Peyer's patch (tissue), 4 donors: ENCODE results near the gene RGS3. TPM values are rescaled to one million over a fixed set of nuclear protein-coding genes. Genes with fewer than 3 reads are reported as not detected.

Source experiments
- DNase-seq, 3 donors: peaks; one replicate each; pipeline ENCODE4 v3.0.0-alpha.2; 2017 to 2019
- H3K27ac ChIP-seq, 4 donors: fragments of 200-600 bp; sonication (generic); one replicate each; pipeline ENCODE4 v1.5.1; 2016 to 2019
- H3K27me3 ChIP-seq, 2 donors: fragments of 200-600 bp; sonication (generic); one replicate each; pipeline ENCODE4 v1.5.1; 2019
- H3K36me3 ChIP-seq, 3 donors: fragments of 200-600 bp; sonication (generic); one replicate each; pipeline ENCODE4 v1.5.1; 2016 to 2019
- H3K4me1 ChIP-seq, 4 donors: fragments of 200-600 bp; sonication (generic); one replicate each; pipeline ENCODE4 v1.5.1; 2016 to 2019
- H3K4me3 ChIP-seq, 4 donors: fragments of 200-600 bp; sonication (generic); 1 replicate in 3 of 4; 2 replicates in 1 of 4; pipeline ENCODE4 v1.5.1; 2016 to 2019; ENCODE audit warnings: mild to moderate bottlenecking in 1 of 4
- H3K9me3 ChIP-seq, 4 donors: fragments of 200-600 bp; sonication (generic); one replicate each; pipeline ENCODE4 v1.5.1; 2016 to 2019; ENCODE audit warnings: mild to moderate bottlenecking in 1 of 4
- POLR2A ChIP-seq, 2 donors: fragments of 450-650 bp; IDR thresholded peaks; one replicate each; pipeline ENCODE4 v1.5.1; 2017; ENCODE audit warnings: antibody characterized with exemption in 2 of 2, mild to moderate bottlenecking in 2 of 2, moderate library complexity in 2 of 2
- total RNA-seq, 4 donors: library from RNA; depleted of rRNA; stranded (reverse); fragments of >200 nt; gene quantifications; one replicate each; pipeline ENCODE4 v1.1.0, GENCODE V29; 2016
- TF ChIP-seq, protein P1 (sequence below), 6 experiments: fragments of 450-650 bp in 4 of 6; fragments of 200-600 bp in 2 of 6; sonication (generic) in 1 of 6; IDR thresholded peaks; one replicate each; pipeline ENCODE4 v1.5.1; 2017 to 2019; ENCODE audit warnings: antibody characterized with exemption in 6 of 6, mild to moderate bottlenecking in 3 of 6, moderate library complexity in 1 of 6

The RGS3 gene
- total RNA-seq, 4 donors from 2014 or later, result 55.3 to 113 (median 88.6) TPM

DNA sequence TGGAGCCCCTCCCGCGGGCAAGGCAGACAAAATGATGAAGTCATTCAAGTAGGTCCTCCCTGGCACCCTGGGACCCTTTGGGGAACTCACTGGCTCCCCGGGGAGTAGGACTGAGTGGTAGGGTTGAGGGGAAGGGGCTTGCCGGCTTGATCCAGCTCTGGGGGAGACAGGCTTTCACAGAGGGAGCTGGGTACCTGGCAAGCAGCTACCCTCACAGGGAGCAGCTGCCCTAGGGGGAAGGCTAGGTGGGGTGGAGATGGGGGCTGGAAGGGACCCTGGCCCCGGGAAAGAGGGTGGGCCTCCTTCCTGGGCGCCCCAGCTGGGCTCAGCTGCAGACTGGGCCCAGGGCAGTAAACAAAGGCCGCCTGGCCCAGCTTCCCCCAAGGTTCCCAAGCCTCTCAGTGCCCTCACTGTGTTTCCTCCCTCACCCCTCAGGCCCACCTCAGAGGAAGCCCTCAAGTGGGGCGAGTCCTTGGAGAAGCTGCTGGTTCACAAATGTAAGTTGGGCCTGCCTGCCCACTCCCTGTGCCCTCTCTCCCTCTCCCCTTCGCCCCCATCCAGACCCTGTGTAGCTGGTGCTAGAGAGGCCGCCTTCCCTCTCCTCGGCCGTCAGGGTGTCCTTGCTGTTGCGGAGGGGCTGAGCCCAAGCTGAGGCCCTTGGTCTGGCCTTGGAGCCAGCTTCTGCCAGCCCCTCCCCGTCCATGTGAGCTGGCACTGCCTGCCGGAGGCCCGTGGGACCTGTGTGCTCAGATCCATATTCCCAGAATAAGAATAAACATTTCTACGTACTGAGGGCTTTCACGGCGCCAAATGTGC lies 131.2 kb downstream of the RGS3 start:
- H3K4me3 ChIP-seq, result peak overlapping the region; percentile 3 to 50 (median 36)
- H3K9me3 ChIP-seq, result no peaks in the 10 kb centered on the region
- peaks cover 0 to 14% (median 0%) of the 10 kb centered on the region in 4 donors for H3K4me1 ChIP-seq
- peak in 1 of 3 donors; percentile 44 for DNase-seq
- peak overlapping the region in 3 of 4 donors; percentile 55 to 71 (median 67) for H3K27ac ChIP-seq
- no peaks in the 10 kb centered on the region for H3K27me3 ChIP-seq
- TF ChIP-seq, protein P1, sequence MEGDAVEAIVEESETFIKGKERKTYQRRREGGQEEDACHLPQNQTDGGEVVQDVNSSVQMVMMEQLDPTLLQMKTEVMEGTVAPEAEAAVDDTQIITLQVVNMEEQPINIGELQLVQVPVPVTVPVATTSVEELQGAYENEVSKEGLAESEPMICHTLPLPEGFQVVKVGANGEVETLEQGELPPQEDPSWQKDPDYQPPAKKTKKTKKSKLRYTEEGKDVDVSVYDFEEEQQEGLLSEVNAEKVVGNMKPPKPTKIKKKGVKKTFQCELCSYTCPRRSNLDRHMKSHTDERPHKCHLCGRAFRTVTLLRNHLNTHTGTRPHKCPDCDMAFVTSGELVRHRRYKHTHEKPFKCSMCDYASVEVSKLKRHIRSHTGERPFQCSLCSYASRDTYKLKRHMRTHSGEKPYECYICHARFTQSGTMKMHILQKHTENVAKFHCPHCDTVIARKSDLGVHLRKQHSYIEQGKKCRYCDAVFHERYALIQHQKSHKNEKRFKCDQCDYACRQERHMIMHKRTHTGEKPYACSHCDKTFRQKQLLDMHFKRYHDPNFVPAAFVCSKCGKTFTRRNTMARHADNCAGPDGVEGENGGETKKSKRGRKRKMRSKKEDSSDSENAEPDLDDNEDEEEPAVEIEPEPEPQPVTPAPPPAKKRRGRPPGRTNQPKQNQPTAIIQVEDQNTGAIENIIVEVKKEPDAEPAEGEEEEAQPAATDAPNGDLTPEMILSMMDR (IDR thresholded peaks at IDR 0.05), result no peak
- no peak for TF ChIP-seq POLR2A (IDR thresholded peaks at IDR 0.05)
- peaks cover 0 to 57% (median 0%) of the 10 kb centered on the region in 3 donors for H3K36me3 ChIP-seq

GRCh38 chr9:113596616-113597320 lies 133.2 kb downstream of the RGS3 start:
- H3K9me3 ChIP-seq, result no peaks in the 10 kb centered on the region
- H3K4me3 ChIP-seq, result no peak overlapping the region
- no peak overlapping the region for H3K27ac ChIP-seq
- H3K36me3 ChIP-seq, result peaks cover 0 to 52% (median 0%) of the 10 kb centered on the region in 3 donors
- no peaks in the 10 kb centered on the region for H3K27me3 ChIP-seq
- no peak for DNase-seq
- H3K4me1 ChIP-seq, result peaks cover 0 to 14% (median 0%) of the 10 kb centered on the region in 4 donors
- TF ChIP-seq, protein P1 (IDR thresholded peaks at IDR 0.05), result no peak
- TF ChIP-seq POLR2A (IDR thresholded peaks at IDR 0.05), result no peak

- Histone ChIP-seq H3K9me3 (no peaks in the 10 kb centered on the region), H3K4me1 (peaks cover 0 to 18% (median 0%) of the 10 kb centered on the region in 4 donors), H3K27me3 (no peaks in the 10 kb centered on the region), H3K27ac (no peak overlapping the region), H3K36me3 (peaks cover 0 to 45% (median 0%) of the 10 kb centered on the region in 3 donors), H3K4me3 (no peak overlapping the region)
- peak in 1 of 3 donors; percentile 35 for DNase-seq
- TF ChIP-seq, protein P1 (IDR thresholded peaks at IDR 0.05), result no peak
- no peak for TF ChIP-seq POLR2A (IDR thresholded peaks at IDR 0.05)
Measured at GRCh38 chr9:113597390-113598241, 134.1 kb downstream of the RGS3 start.

DNA sequence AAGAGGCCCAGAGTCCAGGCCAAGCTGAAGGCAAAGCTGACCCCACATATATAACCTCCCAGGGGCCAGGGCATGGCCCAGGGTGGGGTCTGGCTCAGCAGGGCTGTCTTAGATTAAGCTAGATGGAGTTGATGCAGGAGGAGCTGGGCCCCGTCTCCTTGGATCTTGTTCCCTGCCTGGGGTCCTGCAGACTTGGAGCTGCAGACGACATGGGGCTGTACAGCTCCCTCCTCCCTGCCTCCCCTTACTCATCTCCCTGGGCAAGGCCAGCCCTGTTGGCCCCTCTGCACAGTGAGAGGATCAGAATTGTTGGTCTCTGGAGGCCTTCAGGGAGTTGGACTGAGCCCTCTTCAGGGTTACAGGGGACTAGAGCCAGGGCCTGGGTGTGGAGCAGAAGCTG lies 134.9 kb downstream of the RGS3 start:
- Histone ChIP-seq H3K27ac (no peak overlapping the region), H3K4me1 (peaks cover 0 to 22% (median 0%) of the 10 kb centered on the region in 4 donors), H3K4me3 (no peak overlapping the region), H3K36me3 (peaks cover 0 to 43% (median 0%) of the 10 kb centered on the region in 3 donors), H3K27me3 (no peaks in the 10 kb centered on the region), H3K9me3 (no peaks in the 10 kb centered on the region)
- peak in 1 of 3 donors; percentile 44 for DNase-seq
- TF ChIP-seq POLR2A (IDR thresholded peaks at IDR 0.05), result no peak
- TF ChIP-seq, protein P1 (IDR thresholded peaks at IDR 0.05), result no peak

DNA sequence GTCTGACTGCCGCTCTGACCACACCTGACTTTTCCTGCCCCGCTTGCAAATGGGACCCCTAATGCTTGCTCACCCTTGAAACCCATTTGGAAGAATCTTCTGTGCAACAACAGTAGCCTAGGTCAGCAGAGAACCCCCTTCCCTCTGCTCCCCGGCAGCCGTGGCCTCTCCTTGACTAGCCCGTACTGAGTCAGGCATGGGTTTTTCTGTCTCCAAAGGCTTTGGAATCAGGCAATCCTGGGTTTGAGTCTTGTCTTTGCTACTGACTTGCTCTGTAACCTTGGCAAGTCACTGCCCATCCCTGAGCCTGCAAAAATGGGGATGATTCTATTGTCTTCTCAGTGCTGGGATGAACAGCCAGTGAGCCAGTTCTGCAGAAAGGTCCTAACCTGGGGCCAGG lies 135.4 kb downstream of the RGS3 start:
- Histone ChIP-seq H3K36me3 (peaks cover 0 to 43% (median 0%) of the 10 kb centered on the region in 3 donors), H3K27ac (no peak overlapping the region), H3K4me1 (peaks cover 0 to 19% (median 0%) of the 10 kb centered on the region in 4 donors), H3K27me3 (no peaks in the 10 kb centered on the region), H3K4me3 (no peak overlapping the region), H3K9me3 (no peaks in the 10 kb centered on the region)
- DNase-seq, result no peak
- TF ChIP-seq POLR2A (IDR thresholded peaks at IDR 0.05), result no peak
- TF ChIP-seq, protein P1 (IDR thresholded peaks at IDR 0.05), result no peak
